Thyroid gland (tissue), 4 donors: ENCODE data around the gene HRH4. TPM values are rescaled to one million over a fixed set of nuclear protein-coding genes. Genes with fewer than 3 reads are reported as not detected.

Experiments used
- DNase-seq, 2 donors: peaks; one replicate each; pipeline ENCODE4 v3.0.0-alpha.2; 2019
- H3K27ac ChIP-seq, 3 donors: fragments of 200-600 bp; sonication (generic); 1 replicate in 2 of 3; 2 replicates in 1 of 3; pipeline ENCODE4 v1.5.1; 2016 to 2019; ENCODE audit warnings: mild to moderate bottlenecking in 1 of 3, moderate library complexity in 1 of 3
- H3K27me3 ChIP-seq: fragments of 200-600 bp; sonication (generic); one replicate; pipeline ENCODE4 v1.5.1; 2019
- H3K36me3 ChIP-seq, 2 donors: fragments of 200-600 bp; sonication (generic); one replicate each; pipeline ENCODE4 v1.5.1; 2016 to 2019
- H3K4me1 ChIP-seq, 2 donors: fragments of 200-600 bp; sonication (generic); one replicate each; pipeline ENCODE4 v1.5.1; 2017 to 2019
- H3K4me3 ChIP-seq, 3 donors: fragments of 200-600 bp; sonication (generic); replicated peaks in 1 of 3; 1 replicate in 2 of 3; 2 replicates in 1 of 3; pipeline ENCODE4 v1.5.1; 2016; ENCODE audit warnings: mild to moderate bottlenecking in 1 of 3
- H3K9me3 ChIP-seq: fragments of 200-600 bp; sonication (generic); one replicate; pipeline ENCODE4 v1.5.1; 2017
- CTCF ChIP-seq, 6 experiments: fragments of 200-600 bp in 3 of 6; fragments of 450-650 bp in 3 of 6; sonication (generic) in 3 of 6; IDR thresholded peaks; one replicate each; pipeline ENCODE4 v1.5.1; 2016 to 2019; ENCODE audit warnings: antibody characterized with exemption in 6 of 6, mild to moderate bottlenecking in 2 of 6, inconsistent platforms in 1 of 6, moderate library complexity in 1 of 6
- POLR2A ChIP-seq, 2 donors: fragments of 450-650 bp; IDR thresholded peaks; one replicate each; pipeline ENCODE4 v1.6.1; 2017; ENCODE audit warnings: antibody characterized with exemption in 2 of 2, mild to moderate bottlenecking in 2 of 2, moderate library complexity in 1 of 2
- WGBS, 2 donors: methylation state at CpG; one replicate each; pipeline ENCODE4 v1.1.5; 2017; 5-methylcytosine and 5-hydroxymethylcytosine counted together
- intact Hi-C: fragments of 100-400 bp; cut with DNase I; formaldehyde crosslinking; loops from one replicate; pipeline ENCODE4 v1.15.1; 2023
- total RNA-seq, 4 donors: library from RNA; depleted of rRNA; stranded (reverse); fragments of >200 nt; gene quantifications; one replicate each; pipeline ENCODE4 v1.2.3, GENCODE V29; 2016

The HRH4 gene
- total RNA-seq, 4 donors from 2014 or later: not detected

- WGBS, 2 donors: 94 to 95% methylated on average over 6 of the region's 6 CpGs
Measured at GRCh38 chr18:24500766-24501165, 40.3 kb downstream of the HRH4 start.

GRCh38 chr18:24502667-24503523 is 42.5 kb downstream of the HRH4 start:
- H3K36me3 ChIP-seq: no peaks in the 10 kb centered on the region
- no peaks in the 10 kb centered on the region for H3K27me3 ChIP-seq
- no peak overlapping the region for H3K27ac ChIP-seq
- no peaks in the 10 kb centered on the region for H3K9me3 ChIP-seq
- DNase-seq: no peak
- WGBS, 2 donors: 59 to 71% methylated on average over 7 of the region's 7 CpGs
- no peaks in the 10 kb centered on the region for H3K4me1 ChIP-seq
- no peak overlapping the region for H3K4me3 ChIP-seq
- intact Hi-C loops: no loop called here
- no peak for TF ChIP-seq CTCF (IDR thresholded peaks at IDR 0.05)
- TF ChIP-seq POLR2A (IDR thresholded peaks at IDR 0.05): no peak

More at GRCh38 chr18:24500766-24501165, 40.3 kb downstream of the HRH4 start:
- Histone ChIP-seq H3K27ac (no peak overlapping the region), H3K4me3 (no peak overlapping the region), H3K27me3 (no peaks in the 10 kb centered on the region), H3K9me3 (no peaks in the 10 kb centered on the region), H3K36me3 (no peaks in the 10 kb centered on the region), H3K4me1 (no peaks in the 10 kb centered on the region)
- intact Hi-C loops: no loop called here
- TF ChIP-seq CTCF (IDR thresholded peaks at IDR 0.05): no peak
- TF ChIP-seq POLR2A (IDR thresholded peaks at IDR 0.05): no peak
- no peak for DNase-seq

GRCh38 chr18:24504401-24504800 is 44.0 kb downstream of the HRH4 start:
- Histone ChIP-seq H3K27me3 (no peaks in the 10 kb centered on the region), H3K36me3 (no peaks in the 10 kb centered on the region), H3K4me1 (no peaks in the 10 kb centered on the region), H3K4me3 (no peak overlapping the region), H3K27ac (no peak overlapping the region), H3K9me3 (no peaks in the 10 kb centered on the region)
- no peak for DNase-seq
- intact Hi-C loops: no loop called here
- 88 to 90% methylated on average over 4 of the region's 4 CpGs for WGBS, 2 donors
- no peak for TF ChIP-seq POLR2A (IDR thresholded peaks at IDR 0.05)
- TF ChIP-seq CTCF (IDR thresholded peaks at IDR 0.05): no peak

GRCh38 chr18:24506175-24506574 is 45.7 kb downstream of the HRH4 start:
- H3K4me3 ChIP-seq: no peak overlapping the region
- H3K36me3 ChIP-seq: no peaks in the 10 kb centered on the region
- WGBS, 2 donors: 97% methylated on average over 6 of the region's 6 CpGs
- no peaks in the 10 kb centered on the region for H3K9me3 ChIP-seq
- intact Hi-C loops: no loop called here
- no peak overlapping the region for H3K27ac ChIP-seq
- no peak for TF ChIP-seq POLR2A (IDR thresholded peaks at IDR 0.05)
- no peak for TF ChIP-seq CTCF (IDR thresholded peaks at IDR 0.05)
- no peaks in the 10 kb centered on the region for H3K27me3 ChIP-seq
- H3K4me1 ChIP-seq: no peaks in the 10 kb centered on the region
- no peak for DNase-seq

GRCh38 chr18:24509435-24509834 is 49.0 kb downstream of the HRH4 start:
- intact Hi-C loops: no loop called here
- no peak overlapping the region for H3K27ac ChIP-seq
- no peaks in the 10 kb centered on the region for H3K36me3 ChIP-seq
- H3K4me1 ChIP-seq: no peaks in the 10 kb centered on the region
- H3K9me3 ChIP-seq: no peaks in the 10 kb centered on the region
- DNase-seq: no peak
- whole genome bisulfite sequencing, 2 donors: 86 to 94% methylated on average over 1 of the region's 1 CpG
- TF ChIP-seq CTCF (IDR thresholded peaks at IDR 0.05) (no peak), POLR2A (IDR thresholded peaks at IDR 0.05) (no peak)
- H3K27me3 ChIP-seq: no peaks in the 10 kb centered on the region
- no peak overlapping the region for H3K4me3 ChIP-seq
